ENCODE measurements around the gene INKA2. TPM values are rescaled to one million over a fixed set of nuclear protein-coding genes. Genes with fewer than 3 reads are reported as not detected.

Gene INKA2
- total and polyA plus RNA-seq, 4 donors: 0.26 to 0.67 (median 0.52) TPM

GRCh38 chr1:111709986-111710385 is 29.2 kb downstream of the INKA2 start:
- H3K9me3 ChIP-seq (ENCODE audit: control insufficient read depth in 4 of 4, low read length in 3 of 4): no peaks in the 10 kb centered on the region
- H3K36me3 ChIP-seq (ENCODE audit: control insufficient read depth in 4 of 4, insufficient read depth in 3 of 4, low read depth in 1 of 4, low read length in 3 of 4): peaks cover 2 to 14% (median 12%) of the 10 kb centered on the region in 4 donors
- TF ChIP-seq RXRA (IDR thresholded peaks at IDR 0.05): no peak
- no peak for TF ChIP-seq FOXA1 (IDR thresholded peaks at IDR 0.05)
- H3K27me3 ChIP-seq (ENCODE audit: control insufficient read depth in 4 of 4, insufficient read depth in 4 of 4, low read length in 3 of 4): no peaks in the 10 kb centered on the region
- no peak for DNase-seq (ENCODE audit: low spot score)
- no peak overlapping the region for H3K27ac ChIP-seq (ENCODE audit: low read depth in 1 of 2, low read length in 2 of 2)
- 78% methylated on average over 1 of the region's 1 CpG for WGBS
- no peaks in the 10 kb centered on the region for H3K4me1 ChIP-seq (ENCODE audit: control insufficient read depth in 4 of 4, insufficient read depth in 4 of 4, low read length in 3 of 4)
- no peak overlapping the region for H3K9ac ChIP-seq (ENCODE audit: low read depth in 1 of 2, low read length in 2 of 2)
- H3K4me3 ChIP-seq (ENCODE audit: low read depth in 1 of 3, low read length in 3 of 3): no peak overlapping the region

GRCh38 chr1:111707906-111708305 is 31.3 kb downstream of the INKA2 start:
- no peak overlapping the region for H3K9ac ChIP-seq (ENCODE audit: low read depth in 1 of 2, low read length in 2 of 2)
- TF ChIP-seq FOXA1 (IDR thresholded peaks at IDR 0.05): no peak
- no peak for DNase-seq (ENCODE audit: low spot score)
- WGBS: 71% methylated on average over 9 of the region's 9 CpGs
- no peaks in the 10 kb centered on the region for H3K27me3 ChIP-seq (ENCODE audit: control insufficient read depth in 4 of 4, insufficient read depth in 4 of 4, low read length in 3 of 4)
- peaks cover 2 to 8% (median 5%) of the 10 kb centered on the region in 4 donors for H3K4me1 ChIP-seq (ENCODE audit: control insufficient read depth in 4 of 4, insufficient read depth in 4 of 4, low read length in 3 of 4)
- no peak overlapping the region for H3K27ac ChIP-seq (ENCODE audit: low read depth in 1 of 2, low read length in 2 of 2)
- H3K4me3 ChIP-seq (ENCODE audit: low read depth in 1 of 3, low read length in 3 of 3): no peak overlapping the region
- H3K9me3 ChIP-seq (ENCODE audit: control insufficient read depth in 4 of 4, low read length in 3 of 4): no peaks in the 10 kb centered on the region
- H3K36me3 ChIP-seq (ENCODE audit: control insufficient read depth in 4 of 4, insufficient read depth in 3 of 4, low read depth in 1 of 4, low read length in 3 of 4): peaks cover 2 to 22% (median 12%) of the 10 kb centered on the region in 4 donors

- Histone ChIP-seq H3K27me3 (ENCODE audit: control insufficient read depth in 4 of 4, insufficient read depth in 4 of 4, low read length in 3 of 4) (no peaks in the 10 kb centered on the region), H3K27ac (ENCODE audit: low read depth in 1 of 2, low read length in 2 of 2) (no peak overlapping the region), H3K4me1 (ENCODE audit: control insufficient read depth in 4 of 4, insufficient read depth in 4 of 4, low read length in 3 of 4) (peaks cover 2 to 8% (median 5%) of the 10 kb centered on the region in 4 donors), H3K9me3 (ENCODE audit: control insufficient read depth in 4 of 4, low read length in 3 of 4) (no peaks in the 10 kb centered on the region), H3K9ac (ENCODE audit: low read depth in 1 of 2, low read length in 2 of 2) (no peak overlapping the region), H3K36me3 (ENCODE audit: control insufficient read depth in 4 of 4, insufficient read depth in 3 of 4, low read depth in 1 of 4, low read length in 3 of 4) (peaks cover 5 to 22% (median 13%) of the 10 kb centered on the region in 4 donors), H3K4me3 (ENCODE audit: low read depth in 1 of 3, low read length in 3 of 3) (no peak overlapping the region)
- TF ChIP-seq CTCF (IDR thresholded peaks at IDR 0.05; ENCODE audit: low read depth, low read length, missing input control): no peak
- no peak for TF ChIP-seq REST (IDR thresholded peaks at IDR 0.05)
- no peak for TF ChIP-seq ATF3 (IDR thresholded peaks at IDR 0.05)
- TF ChIP-seq TAF1 (conservative IDR thresholded peaks at IDR 0.05): no peak
- TF ChIP-seq RAD21 (IDR thresholded peaks at IDR 0.05): no peak
- no peak for TF ChIP-seq RXRA (IDR thresholded peaks at IDR 0.05)
- TF ChIP-seq ZBTB33 (IDR thresholded peaks at IDR 0.05): no peak
- no peak for TF ChIP-seq SP1 (IDR thresholded peaks at IDR 0.05)
- TF ChIP-seq JUND (IDR thresholded peaks at IDR 0.05): no peak
- no peak for TF ChIP-seq HNF4A (conservative IDR thresholded peaks at IDR 0.05)
- TF ChIP-seq FOXA1 (IDR thresholded peaks at IDR 0.05): no peak
- WGBS: 84% methylated on average over 2 of the region's 2 CpGs
- DNase-seq (ENCODE audit: low spot score): no peak
These were observed 32.3 kb downstream of the INKA2 start for GRCh38 chr1:111706921-111707320.
